HCT116 (cell line): Measurements from ENCODE around the gene ANGPTL8. TPM values are rescaled to one million over a fixed set of nuclear protein-coding genes. Genes with fewer than 3 reads are reported as not detected.

Experiments
- ATAC-seq: fragments of 200-7000 bp; cut with Tn5 transposase; 2 replicates; pipeline ENCODE4 v1.9.1; 2020; ENCODE audit warnings: mild to moderate bottlenecking, moderate library complexity
- BruUV-seq: library from RNA; stranded (reverse); fragments of 400-500 nt; replicated peaks from 2 replicates; lab custom pipeline; 2021; lab: Mats Ljungman, UMichigan
- CTCF ChIA-PET: fragments of 300-600 bp; sonication (Branson Sonifier 250); formaldehyde crosslinking; loops from one replicate; lab custom pipeline; 2021; ENCODE audit warnings: antibody characterized with exemption; lab: Charles Lee
- POLR2A ChIA-PET: fragments of 300-600, 350-600 bp; sonication (Branson Sonifier 250); formaldehyde crosslinking; loops from one replicate; lab custom pipeline; 2021; ENCODE audit warnings: antibody characterized with exemption; lab: Charles Lee
- RAD21 ChIA-PET, 2 experiments: fragments of 300-600 bp; sonication (Branson Sonifier 250); formaldehyde crosslinking; loops; one replicate each; lab custom pipeline; 2023; ENCODE audit warnings: low total read pairs in 2 of 2; ENCODE audit not compliant: uncharacterized antibody in 2 of 2, unreplicated experiment in 2 of 2, low non-redundant PET in 1 of 2; lab: Charles Lee
- DNase-seq: peaks from one replicate; pipeline ENCODE4 v3.0.0-alpha.2; 2010; ENCODE audit warnings: low read depth, low spot score
- H2AFZ ChIP-seq: fragments of 200-600 bp; shearing (Covaris generic), sonication (generic); 2 replicates; pipeline ENCODE4 v1.6.1; 2017; ENCODE audit warnings: low read depth, mixed run types, mixed read lengths, antibody characterized with exemption, low read length; ENCODE audit not compliant: poor library complexity, severe bottlenecking
- H3K27ac ChIP-seq: 2 replicates; pipeline ENCODE4 v1.5.1; 2012; ENCODE audit warnings: low read depth, low read length
- H3K27me3 ChIP-seq: fragments of 200-600 bp; sonication (generic); 2 replicates; pipeline ENCODE4 v1.6.1; 2016; ENCODE audit warnings: mixed run types, low read length, mixed read lengths; ENCODE audit not compliant: insufficient read depth
- H3K36me3 ChIP-seq, 2 experiments: fragments of 200-500 bp in 1 of 2; fragments of 200-600 bp in 1 of 2; sonication (Bioruptor generic) in 1 of 2; sonication (generic) in 1 of 2; 2 replicates each; pipeline versions ENCODE4 v1.5.1 to v1.6.1; 2014 to 2016; ENCODE audit warnings: low read length in 2 of 2, inconsistent platforms in 1 of 2, mixed read lengths in 1 of 2, mixed run types in 1 of 2; ENCODE audit not compliant: insufficient read depth in 2 of 2, control insufficient read depth in 1 of 2
- H3K4me1 ChIP-seq, 2 experiments: fragments of 200-600 bp in 1 of 2; sonication (generic) in 1 of 2; 2 replicates each; pipeline versions ENCODE4 v1.5.1 to v1.6.1; 2012 to 2017; ENCODE audit warnings: low read length in 2 of 2, inconsistent platforms in 1 of 2, mild to moderate bottlenecking in 1 of 2, mixed read lengths in 1 of 2, mixed run types in 1 of 2, moderate library complexity in 1 of 2; ENCODE audit not compliant: insufficient read depth in 2 of 2, control insufficient read depth in 1 of 2
- H3K4me2 ChIP-seq: fragments of 200-600 bp; sonication (generic); 2 replicates; pipeline ENCODE4 v1.6.1; 2017; ENCODE audit warnings: mixed run types, low read length, mixed read lengths
- H3K4me3 ChIP-seq, 2 experiments: fragments of 200-600 bp in 1 of 2; sonication (generic) in 1 of 2; replicated peaks in 1 of 2; 2 replicates each; pipeline ENCODE4 v1.5.1; 2011 to 2016; ENCODE audit warnings: low read length in 2 of 2, control low read depth in 1 of 2, low read depth in 1 of 2, mild to moderate bottlenecking in 1 of 2, mixed read lengths in 1 of 2, mixed run types in 1 of 2
- H3K79me2 ChIP-seq: fragments of 200-600 bp; sonication (generic); 2 replicates; pipeline ENCODE4 v1.6.1; 2017; ENCODE audit warnings: mild to moderate bottlenecking, mixed run types, low read length, moderate library complexity, mixed read lengths; ENCODE audit not compliant: insufficient read depth
- H3K9ac ChIP-seq: fragments of 200-600 bp; sonication (generic); 2 replicates; pipeline ENCODE4 v1.6.1; 2016; ENCODE audit warnings: low read length, mixed read lengths
- H3K9me2 ChIP-seq: fragments of 200-600 bp; sonication (generic), shearing (Covaris generic); 2 replicates; pipeline ENCODE4 v1.6.1; 2017; ENCODE audit warnings: mixed run types, mild to moderate bottlenecking, moderate library complexity; ENCODE audit not compliant: insufficient read depth
- H3K9me3 ChIP-seq, 2 experiments: fragments of 200-500 bp in 1 of 2; fragments of 200-600 bp in 1 of 2; sonication (Bioruptor generic) in 1 of 2; sonication (generic) in 1 of 2; 2 replicates each; pipeline ENCODE4 v1.6.1; 2014 to 2017; ENCODE audit warnings: low read length in 2 of 2, mixed read lengths in 2 of 2, inconsistent platforms in 1 of 2, low read depth in 1 of 2, mild to moderate bottlenecking in 1 of 2, mixed run types in 1 of 2, moderate library complexity in 1 of 2; ENCODE audit not compliant: control insufficient read depth in 1 of 2, insufficient read depth in 1 of 2
- H4K20me1 ChIP-seq: fragments of 200-600 bp; sonication (generic), shearing (Covaris generic); 2 replicates; pipeline ENCODE4 v1.6.1; 2017; ENCODE audit warnings: mixed run types, mild to moderate bottlenecking, moderate library complexity; ENCODE audit not compliant: insufficient read depth
- CBX3 ChIP-seq: IDR thresholded peaks from 2 replicates; pipeline ENCODE4 v1.6.1; 2012; ENCODE audit warnings: low read depth
- CEBPB ChIP-seq: IDR thresholded peaks from 2 replicates; pipeline ENCODE4 v1.6.1; 2012; ENCODE audit warnings: low read depth
- EGR1 ChIP-seq: IDR thresholded peaks from 2 replicates; pipeline ENCODE4 v1.6.1; 2012; ENCODE audit warnings: low read depth
- EZH2 ChIP-seq: fragments of 200-600 bp; sonication (generic); IDR thresholded peaks from 2 replicates; pipeline ENCODE4 v1.6.1; 2017; ENCODE audit warnings: antibody characterized with exemption, mixed run types
- EZH2phosphoT487 ChIP-seq: fragments of 200-600 bp; IDR thresholded peaks from 2 replicates; pipeline ENCODE4 v1.6.1; 2018; ENCODE audit warnings: antibody characterized with exemption, borderline replicate concordance
- FOSL1 ChIP-seq: IDR thresholded peaks from 2 replicates; pipeline ENCODE4 v1.6.1; 2012; ENCODE audit warnings: low read depth
- SIN3A ChIP-seq: IDR thresholded peaks from 2 replicates; pipeline ENCODE4 v1.6.1; 2012; ENCODE audit warnings: low read depth
- SRF ChIP-seq: IDR thresholded peaks from 2 replicates; pipeline ENCODE4 v1.6.1; 2012; ENCODE audit warnings: low read depth
- intact Hi-C: fragments of 100-400 bp; cut with micrococcal nuclease; formaldehyde crosslinking; loops from 2 replicates; pipeline ENCODE4 v1.10.0; 2022
- total RNA-seq: library from RNA; stranded (reverse); gene quantifications from one replicate; pipeline ENCODE4 v1.2.1, GENCODE V29; 2021; ENCODE audit not compliant: unreplicated experiment
- TF ChIP-seq, protein P1 (sequence below): IDR thresholded peaks from 2 replicates; pipeline ENCODE4 v1.6.1; 2012; ENCODE audit warnings: low read depth
- TF ChIP-seq, protein P2 (sequence below), 3 experiments: fragments of 200-600 bp in 1 of 3; sonication (generic) in 1 of 3; IDR thresholded peaks in 2 of 3; conservative IDR thresholded peaks in 1 of 3; 2 replicates each; pipeline ENCODE4 v1.5.1; 2012 to 2017; ENCODE audit warnings: low read depth in 2 of 3, low read length in 2 of 3, antibody characterized with exemption in 1 of 3, borderline replicate concordance in 1 of 3, control low read depth in 1 of 3, mild to moderate bottlenecking in 1 of 3, mixed read lengths in 1 of 3, mixed run types in 1 of 3, moderate library complexity in 1 of 3; ENCODE audit not compliant: insufficient read depth in 1 of 3
- TF ChIP-seq, protein P3 (sequence below): IDR thresholded peaks from 2 replicates; pipeline ENCODE4 v1.6.1; 2012

Gene ANGPTL8
- total RNA-seq, 1 experiment from 2014 or later: not detected

DNA sequence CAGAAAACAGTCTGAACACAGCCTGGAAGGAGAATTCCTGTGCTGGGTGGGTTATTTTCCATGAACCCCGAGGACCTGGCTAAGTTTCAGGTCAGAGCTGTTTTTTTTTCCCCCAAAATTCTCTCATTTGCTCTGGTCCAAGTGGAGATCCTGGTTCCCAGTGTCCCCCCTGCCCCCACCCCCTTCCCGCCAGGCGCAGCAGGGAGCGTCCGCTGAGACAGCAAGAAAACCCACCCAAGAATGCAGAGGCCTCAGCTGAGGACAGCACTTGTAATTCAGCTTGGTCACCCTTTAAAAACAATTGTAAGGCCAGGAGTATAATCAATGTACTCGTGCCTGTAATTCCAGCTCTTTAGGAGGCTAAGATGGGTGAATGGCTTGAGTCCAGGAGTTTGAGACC lies 45.1 kb downstream of the ANGPTL8 start:
- TF ChIP-seq SIN3A: no peak
- TF ChIP-seq FOSL1: no peak
- TF ChIP-seq EZH2: no peak
- no peak for TF ChIP-seq SRF
- no peak for TF ChIP-seq CBX3
- TF ChIP-seq, protein P1, sequence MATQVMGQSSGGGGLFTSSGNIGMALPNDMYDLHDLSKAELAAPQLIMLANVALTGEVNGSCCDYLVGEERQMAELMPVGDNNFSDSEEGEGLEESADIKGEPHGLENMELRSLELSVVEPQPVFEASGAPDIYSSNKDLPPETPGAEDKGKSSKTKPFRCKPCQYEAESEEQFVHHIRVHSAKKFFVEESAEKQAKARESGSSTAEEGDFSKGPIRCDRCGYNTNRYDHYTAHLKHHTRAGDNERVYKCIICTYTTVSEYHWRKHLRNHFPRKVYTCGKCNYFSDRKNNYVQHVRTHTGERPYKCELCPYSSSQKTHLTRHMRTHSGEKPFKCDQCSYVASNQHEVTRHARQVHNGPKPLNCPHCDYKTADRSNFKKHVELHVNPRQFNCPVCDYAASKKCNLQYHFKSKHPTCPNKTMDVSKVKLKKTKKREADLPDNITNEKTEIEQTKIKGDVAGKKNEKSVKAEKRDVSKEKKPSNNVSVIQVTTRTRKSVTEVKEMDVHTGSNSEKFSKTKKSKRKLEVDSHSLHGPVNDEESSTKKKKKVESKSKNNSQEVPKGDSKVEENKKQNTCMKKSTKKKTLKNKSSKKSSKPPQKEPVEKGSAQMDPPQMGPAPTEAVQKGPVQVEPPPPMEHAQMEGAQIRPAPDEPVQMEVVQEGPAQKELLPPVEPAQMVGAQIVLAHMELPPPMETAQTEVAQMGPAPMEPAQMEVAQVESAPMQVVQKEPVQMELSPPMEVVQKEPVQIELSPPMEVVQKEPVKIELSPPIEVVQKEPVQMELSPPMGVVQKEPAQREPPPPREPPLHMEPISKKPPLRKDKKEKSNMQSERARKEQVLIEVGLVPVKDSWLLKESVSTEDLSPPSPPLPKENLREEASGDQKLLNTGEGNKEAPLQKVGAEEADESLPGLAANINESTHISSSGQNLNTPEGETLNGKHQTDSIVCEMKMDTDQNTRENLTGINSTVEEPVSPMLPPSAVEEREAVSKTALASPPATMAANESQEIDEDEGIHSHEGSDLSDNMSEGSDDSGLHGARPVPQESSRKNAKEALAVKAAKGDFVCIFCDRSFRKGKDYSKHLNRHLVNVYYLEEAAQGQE: no peak
- no peak for TF ChIP-seq EGR1
- TF ChIP-seq, protein P2, sequence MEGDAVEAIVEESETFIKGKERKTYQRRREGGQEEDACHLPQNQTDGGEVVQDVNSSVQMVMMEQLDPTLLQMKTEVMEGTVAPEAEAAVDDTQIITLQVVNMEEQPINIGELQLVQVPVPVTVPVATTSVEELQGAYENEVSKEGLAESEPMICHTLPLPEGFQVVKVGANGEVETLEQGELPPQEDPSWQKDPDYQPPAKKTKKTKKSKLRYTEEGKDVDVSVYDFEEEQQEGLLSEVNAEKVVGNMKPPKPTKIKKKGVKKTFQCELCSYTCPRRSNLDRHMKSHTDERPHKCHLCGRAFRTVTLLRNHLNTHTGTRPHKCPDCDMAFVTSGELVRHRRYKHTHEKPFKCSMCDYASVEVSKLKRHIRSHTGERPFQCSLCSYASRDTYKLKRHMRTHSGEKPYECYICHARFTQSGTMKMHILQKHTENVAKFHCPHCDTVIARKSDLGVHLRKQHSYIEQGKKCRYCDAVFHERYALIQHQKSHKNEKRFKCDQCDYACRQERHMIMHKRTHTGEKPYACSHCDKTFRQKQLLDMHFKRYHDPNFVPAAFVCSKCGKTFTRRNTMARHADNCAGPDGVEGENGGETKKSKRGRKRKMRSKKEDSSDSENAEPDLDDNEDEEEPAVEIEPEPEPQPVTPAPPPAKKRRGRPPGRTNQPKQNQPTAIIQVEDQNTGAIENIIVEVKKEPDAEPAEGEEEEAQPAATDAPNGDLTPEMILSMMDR (IDR thresholded peaks at IDR 0.05 in 2 of 3, conservative IDR thresholded peaks at IDR 0.05 in 1 of 3; ENCODE audit: borderline replicate concordance in 1 of 3, insufficient read depth in 1 of 3, low read depth in 2 of 3, low read length in 2 of 3): no peak
- no peak for TF ChIP-seq CEBPB
- TF ChIP-seq EZH2phosphoT487: no peak
- TF ChIP-seq, protein P3, sequence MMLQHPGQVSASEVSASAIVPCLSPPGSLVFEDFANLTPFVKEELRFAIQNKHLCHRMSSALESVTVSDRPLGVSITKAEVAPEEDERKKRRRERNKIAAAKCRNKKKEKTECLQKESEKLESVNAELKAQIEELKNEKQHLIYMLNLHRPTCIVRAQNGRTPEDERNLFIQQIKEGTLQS: no peak

More for the DNA sequence above, 45.1 kb downstream of the ANGPTL8 start:
- ChIA-PET POLR2A (no interaction called here), CTCF (interaction anchor here (0.8 kb wide), 1 partner anchor 10 kb away, joined by 3 read pairs; no protein-coding TSS in a partner anchor), RAD21 (no interaction called here)
- Histone ChIP-seq H3K36me3 (no peaks in the 10 kb centered on the region), H3K4me3 (no peak overlapping the region), H2AFZ (no peak overlapping the region), H3K79me2 (no peaks in the 10 kb centered on the region), H3K9me2 (no peaks in the 10 kb centered on the region), H3K9me3 (no peaks in the 10 kb centered on the region), H3K4me2 (no peak overlapping the region), H3K9ac (no peak overlapping the region), H3K27ac (no peak overlapping the region), H3K4me1 (no peaks in the 10 kb centered on the region), H3K27me3 (no peaks in the 10 kb centered on the region), H4K20me1 (no peaks in the 10 kb centered on the region)
- ATAC-seq: no peak
- intact Hi-C loops: no loop called here
- DNase-seq: no peak
- BruUV-seq: no TSS peak
